CD14-positive monocyte (primary cell): ENCODE data around the gene FBXO10. TPM values are rescaled to one million over a fixed set of nuclear protein-coding genes. Genes with fewer than 3 reads are reported as not detected.

Source experiments
- DNase-seq, 3 donors: peaks; one replicate each; pipeline ENCODE4 v3.0.0-alpha.2; 2011 to 2022
- H2AFZ ChIP-seq: 2 replicates; pipeline ENCODE4 v1.6.0; 2012; ENCODE audit warnings: mild to moderate bottlenecking, low read depth, low read length, inconsistent platforms; ENCODE audit not compliant: insufficient read depth, poor library complexity, severe bottlenecking
- H3K27ac ChIP-seq, 2 donors: 1 replicate in 1 of 2; 2 replicates in 1 of 2; pipeline ENCODE4 v1.5.1; 2012 to 2013; ENCODE audit warnings: low read length in 2 of 2, control low read depth in 1 of 2, inconsistent platforms in 1 of 2, low read depth in 1 of 2, mild to moderate bottlenecking in 1 of 2
- H3K27me3 ChIP-seq, 2 donors: one replicate each; pipeline versions ENCODE4 v1.6.0 to v1.6.1; 2011 to 2013; ENCODE audit warnings: low read length in 2 of 2; ENCODE audit not compliant: control insufficient read depth in 2 of 2, insufficient read depth in 2 of 2
- H3K36me3 ChIP-seq, 2 donors: replicated peaks in 1 of 2; 1 replicate in 1 of 2; 2 replicates in 1 of 2; pipeline versions ENCODE4 v1.5.1 to v1.6.1; 2012 to 2013; ENCODE audit warnings: low read length in 2 of 2, control low read depth in 1 of 2, inconsistent platforms in 1 of 2, mild to moderate bottlenecking in 1 of 2; ENCODE audit not compliant: insufficient read depth in 2 of 2, control insufficient read depth in 1 of 2
- H3K4me1 ChIP-seq, 2 donors: 1 replicate in 1 of 2; 2 replicates in 1 of 2; pipeline versions ENCODE4 v1.5.1 to v1.6.1; 2012 to 2013; ENCODE audit warnings: low read length in 2 of 2, control low read depth in 1 of 2, inconsistent platforms in 1 of 2, mild to moderate bottlenecking in 1 of 2, moderate library complexity in 1 of 2; ENCODE audit not compliant: insufficient read depth in 2 of 2, control insufficient read depth in 1 of 2
- H3K4me2 ChIP-seq: replicated peaks from 2 replicates; pipeline ENCODE3; 2012; ENCODE audit warnings: low read length, moderate library complexity, mild to moderate bottlenecking; ENCODE audit not compliant: poor library complexity, severe bottlenecking; ENCODE audit errors: extremely low read depth
- H3K4me3 ChIP-seq, 3 experiments: fragments of 200-600 bp in 1 of 3; sonication (generic) in 1 of 3; replicated peaks in 1 of 3; 1 replicate in 2 of 3; 2 replicates in 1 of 3; pipeline ENCODE4 v1.5.1; 2011 to 2013; ENCODE audit warnings: low read length in 3 of 3, mild to moderate bottlenecking in 3 of 3, control low read depth in 2 of 3, low read depth in 2 of 3, inconsistent platforms in 1 of 3, moderate library complexity in 1 of 3
- H3K79me2 ChIP-seq: 2 replicates; pipeline ENCODE4 v1.6.0; 2012; ENCODE audit warnings: mild to moderate bottlenecking, control low read depth, inconsistent platforms, low read length, moderate library complexity; ENCODE audit not compliant: insufficient read depth
- H3K9ac ChIP-seq: 2 replicates; pipeline ENCODE4 v1.6.0; 2017; ENCODE audit warnings: low read length, mild to moderate bottlenecking; ENCODE audit not compliant: insufficient read depth, poor library complexity, severe bottlenecking
- H3K9me3 ChIP-seq, 2 donors: replicated peaks in 1 of 2; 1 replicate in 1 of 2; 2 replicates in 1 of 2; pipeline versions ENCODE4 v1.5.1 to v1.6.1; 2012 to 2013; ENCODE audit warnings: low read length in 2 of 2, control low read depth in 1 of 2; ENCODE audit not compliant: control insufficient read depth in 1 of 2, insufficient read depth in 1 of 2
- H4K20me1 ChIP-seq: 2 replicates; pipeline ENCODE4 v1.6.0; 2012; ENCODE audit warnings: mild to moderate bottlenecking, low read length, control low read depth, moderate library complexity; ENCODE audit not compliant: insufficient read depth
- H3K27ac Mint-ChIP-seq, 7 donors: one replicate each; pipeline ENCODE4 v1.8.0; 2020; ENCODE audit warnings: mild to moderate bottlenecking in 7 of 7, mixed read lengths in 7 of 7, moderate library complexity in 6 of 7, inconsistent platforms in 2 of 7
- H3K27me3 Mint-ChIP-seq, 3 donors: one replicate each; pipeline ENCODE4 v1.8.0; 2021 to 2022; ENCODE audit warnings: low read depth in 3 of 3, mild to moderate bottlenecking in 3 of 3, mixed read lengths in 3 of 3, moderate library complexity in 3 of 3, inconsistent platforms in 1 of 3
- H3K36me3 Mint-ChIP-seq, 2 donors: one replicate each; pipeline ENCODE4 v1.8.0; 2020; ENCODE audit warnings: mixed read lengths in 2 of 2, inconsistent platforms in 1 of 2, mild to moderate bottlenecking in 1 of 2
- H3K4me1 Mint-ChIP-seq: one replicate; pipeline ENCODE4 v1.8.0; 2020; ENCODE audit warnings: mild to moderate bottlenecking, mixed read lengths
- H3K4me3 Mint-ChIP-seq, 2 donors: one replicate each; pipeline ENCODE4 v1.8.0; 2020; ENCODE audit warnings: mild to moderate bottlenecking in 2 of 2, mixed read lengths in 2 of 2, moderate library complexity in 1 of 2
- H3K9me3 Mint-ChIP-seq, 7 donors: one replicate each; pipeline ENCODE4 v1.8.0; 2020 to 2022; ENCODE audit warnings: mixed read lengths in 7 of 7, mild to moderate bottlenecking in 6 of 7, moderate library complexity in 6 of 7, inconsistent platforms in 2 of 7
- CTCF ChIP-seq: fragments of 200-600 bp; IDR thresholded peaks from one replicate; pipeline ENCODE4 v1.8.0; 2022; ENCODE audit warnings: antibody characterized with exemption, mild to moderate bottlenecking
- WGBS: methylation state at CpG from one replicate; pipeline ENCODE4 v1.1.5; 2013; ENCODE audit warnings: missing lambda C conversion rate; ENCODE audit not compliant: insufficient coverage; 5-methylcytosine and 5-hydroxymethylcytosine counted together
- intact Hi-C, 2 donors: fragments of 100-400 bp; cut with micrococcal nuclease; formaldehyde crosslinking; loops; one replicate each; pipeline versions ENCODE4 v1.15.0 to v1.15.1; 2023
- polyA plus RNA-seq, 3 donors: library from polyadenylated mRNA; depleted of rRNA in 1 of 3; unstranded in 2 of 3; stranded (reverse) in 1 of 3; fragments of 300-500 nt in 2 of 3; fragments of >200 nt in 1 of 3; fragmentation: Illumina TruSeq in 2 of 3; gene quantifications; 1 replicate in 2 of 3; 2 replicates in 1 of 3; pipeline ENCODE4 v1.2.3, GENCODE V29; 2012 to 2021

Gene FBXO10
- polyA plus RNA-seq, 3 donors, result 0.08 to 1.5 TPM; not detected in 1

GRCh38 chr9:37508135-37508833 is 67.9 kb downstream of the FBXO10 start:
- Mint-ChIP-seq H3K36me3 (peaks cover 18 to 19% of the 10 kb centered on the region in 2 donors), H3K4me1 (peaks cover 3% of the 10 kb centered on the region), H3K27me3 (peaks cover 0 to 2% (median 2%) of the 10 kb centered on the region in 3 donors), H3K4me3 (no peak overlapping the region), H3K9me3 (peaks cover 0 to 2% (median 0%) of the 10 kb centered on the region in 7 donors), H3K27ac (no peak overlapping the region)
- Histone ChIP-seq H2AFZ (no peak overlapping the region), H3K4me1 (no peaks in the 10 kb centered on the region), H3K9me3 (no peaks in the 10 kb centered on the region), H3K27ac (no peak overlapping the region), H3K36me3 (peaks cover under 1 to 14% of the 10 kb centered on the region in 2 donors), H3K9ac (no peak overlapping the region), H3K4me2 (no peak overlapping the region), H3K79me2 (no peaks in the 10 kb centered on the region), H3K27me3 (no peaks in the 10 kb centered on the region), H3K4me3 (no peak overlapping the region), H4K20me1 (no peaks in the 10 kb centered on the region)
- 85% methylated on average over 5 of the region's 5 CpGs for WGBS
- no peak for DNase-seq
- TF ChIP-seq CTCF, result no peak
- intact Hi-C loops, result no loop called here

GRCh38 chr9:37507566-37508134 is 68.5 kb downstream of the FBXO10 start:
- Histone ChIP-seq H3K27ac (no peak overlapping the region), H3K4me3 (no peak overlapping the region), H3K9me3 (no peaks in the 10 kb centered on the region), H4K20me1 (no peaks in the 10 kb centered on the region), H3K79me2 (no peaks in the 10 kb centered on the region), H3K27me3 (no peaks in the 10 kb centered on the region), H3K9ac (no peak overlapping the region), H3K36me3 (peaks cover 7 to 20% of the 10 kb centered on the region in 2 donors), H2AFZ (no peak overlapping the region), H3K4me1 (no peaks in the 10 kb centered on the region), H3K4me2 (no peak overlapping the region)
- WGBS, result 97% methylated on average over 6 of the region's 11 CpGs
- H3K27ac Mint-ChIP-seq, result no peak overlapping the region
- no peak overlapping the region for H3K4me3 Mint-ChIP-seq
- intact Hi-C loops, result no loop called here
- H3K36me3 Mint-ChIP-seq, result peaks cover 24 to 25% of the 10 kb centered on the region in 2 donors
- DNase-seq, result no peak
- peaks cover 0 to 2% (median 2%) of the 10 kb centered on the region in 3 donors for H3K27me3 Mint-ChIP-seq
- H3K4me1 Mint-ChIP-seq, result peaks cover 3% of the 10 kb centered on the region
- no peak for TF ChIP-seq CTCF
- H3K9me3 Mint-ChIP-seq, result peaks cover 0 to 2% (median 0%) of the 10 kb centered on the region in 7 donors
